ENCODE measurements around the gene RGMB.

Gene RGMB

GRCh38 chr5:98793223-98793622, 19.8 kb downstream of the RGMB start:
- no peak for TF ChIP-seq CTCF (IDR thresholded peaks at IDR 0.05; ENCODE audit: control insufficient read depth, insufficient read depth, low read depth, low read length, missing control alignments)
- no peak for DNase-seq (ENCODE audit: low read depth)
- H3K4me3 ChIP-seq (ENCODE audit: control insufficient read depth, low read depth, low read length) = no peak overlapping the region

DNA sequence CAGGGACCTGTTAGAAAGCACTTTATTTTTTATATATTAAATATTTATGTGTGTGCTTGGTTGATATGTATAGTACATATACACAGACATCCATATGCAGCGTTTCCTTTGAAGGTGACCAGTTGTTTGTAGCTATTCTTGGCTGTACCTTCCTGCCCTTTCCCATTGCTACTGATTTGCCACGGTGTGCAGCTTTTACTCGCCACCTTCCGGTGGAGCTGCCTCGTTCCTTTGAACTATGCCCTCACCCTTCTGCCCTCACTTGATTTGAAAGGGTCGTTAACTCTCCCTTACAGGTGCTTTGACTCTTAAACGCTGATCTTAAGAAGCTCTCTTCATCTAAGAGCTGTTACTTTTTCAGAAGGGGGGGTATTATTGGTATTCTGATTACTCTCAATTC, 20.5 kb downstream of the RGMB start:
- no peak for DNase-seq (ENCODE audit: low read depth)
- H3K4me3 ChIP-seq (ENCODE audit: control insufficient read depth, low read depth, low read length) = no peak overlapping the region
- TF ChIP-seq CTCF (IDR thresholded peaks at IDR 0.05; ENCODE audit: control insufficient read depth, insufficient read depth, low read depth, low read length, missing control alignments) = no peak

DNA sequence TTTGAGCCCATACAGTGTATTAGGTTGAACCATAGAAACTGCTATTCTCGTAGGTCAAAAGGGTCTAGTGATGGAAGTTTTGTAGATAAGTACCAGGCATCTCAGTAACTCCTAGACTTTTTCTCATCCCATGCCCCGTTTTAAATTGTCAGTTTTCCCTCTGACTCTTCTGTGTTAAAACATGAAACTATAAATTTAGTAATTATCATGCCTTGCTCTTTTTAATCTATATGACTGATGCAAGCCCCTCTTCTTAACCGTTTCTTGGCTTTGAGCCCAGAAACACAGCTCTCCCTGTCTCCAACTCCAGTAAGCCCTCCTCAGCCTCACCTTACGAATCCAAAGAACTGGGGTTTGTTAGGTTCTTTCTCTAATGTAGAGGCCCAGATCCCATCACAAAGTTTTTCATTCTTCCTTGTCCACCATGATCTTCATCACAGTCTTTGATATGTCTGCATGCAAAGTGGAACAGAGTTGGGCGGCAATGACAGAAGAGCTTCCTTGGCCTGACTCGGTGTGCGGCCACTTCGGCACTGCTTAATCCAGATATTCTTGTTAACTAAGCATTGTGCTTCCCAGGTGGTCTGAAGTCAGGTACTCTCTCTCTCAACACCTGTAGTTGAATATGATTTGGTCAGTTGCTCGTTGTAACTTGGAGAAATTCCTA, 21.1 kb downstream of the RGMB start:
- DNase-seq (ENCODE audit: low read depth) = no peak
- no peak overlapping the region for H3K4me3 ChIP-seq (ENCODE audit: control insufficient read depth, low read depth, low read length)
- TF ChIP-seq CTCF (IDR thresholded peaks at IDR 0.05; ENCODE audit: control insufficient read depth, insufficient read depth, low read depth, low read length, missing control alignments) = no peak

- H3K4me3 ChIP-seq (ENCODE audit: control insufficient read depth, low read depth, low read length) = no peak overlapping the region
- no peak for DNase-seq (ENCODE audit: low read depth)
- no peak for TF ChIP-seq CTCF (IDR thresholded peaks at IDR 0.05; ENCODE audit: control insufficient read depth, insufficient read depth, low read depth, low read length, missing control alignments)
Measured at GRCh38 chr5:98795243-98795642, 21.8 kb downstream of the RGMB start.

DNA sequence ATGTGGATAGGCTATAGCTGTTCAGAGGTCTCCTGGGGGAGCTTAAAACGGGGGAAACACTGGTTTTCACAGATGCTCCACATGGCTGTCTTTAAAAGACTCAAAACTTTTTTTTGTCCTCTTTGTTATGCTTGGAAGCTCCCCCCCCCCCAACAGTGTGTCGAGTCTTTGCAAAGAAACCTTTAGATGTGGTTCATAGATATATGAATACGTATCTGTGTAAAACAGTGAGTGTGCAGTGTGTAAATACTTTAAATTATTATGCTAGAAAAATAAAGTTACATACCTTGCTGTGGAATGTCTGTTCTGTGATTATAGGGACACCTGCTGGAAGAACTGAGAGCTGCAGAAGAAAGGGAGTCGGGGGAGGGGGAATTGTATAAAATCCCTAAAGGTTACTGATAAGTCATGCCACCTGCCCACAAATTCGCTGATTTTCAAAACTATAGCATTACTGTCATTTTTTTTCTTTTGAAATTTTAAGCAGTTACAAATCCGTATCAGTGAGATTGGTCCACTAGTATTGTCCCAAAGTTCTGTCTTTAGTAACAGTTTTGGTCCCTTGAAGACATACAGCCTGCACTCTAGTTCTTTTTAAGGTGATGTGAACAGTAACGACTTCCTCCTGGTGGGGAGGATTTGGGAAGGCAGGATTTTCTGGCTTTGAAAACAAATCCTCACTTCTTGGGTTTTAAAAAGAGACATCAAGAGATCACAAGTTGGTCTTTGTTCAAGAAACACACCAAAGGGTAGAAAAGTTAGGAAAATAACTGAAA, 22.9 kb downstream of the RGMB start:
- TF ChIP-seq CTCF (IDR thresholded peaks at IDR 0.05; ENCODE audit: control insufficient read depth, insufficient read depth, low read depth, low read length, missing control alignments) = peak; percentile 74

DNA sequence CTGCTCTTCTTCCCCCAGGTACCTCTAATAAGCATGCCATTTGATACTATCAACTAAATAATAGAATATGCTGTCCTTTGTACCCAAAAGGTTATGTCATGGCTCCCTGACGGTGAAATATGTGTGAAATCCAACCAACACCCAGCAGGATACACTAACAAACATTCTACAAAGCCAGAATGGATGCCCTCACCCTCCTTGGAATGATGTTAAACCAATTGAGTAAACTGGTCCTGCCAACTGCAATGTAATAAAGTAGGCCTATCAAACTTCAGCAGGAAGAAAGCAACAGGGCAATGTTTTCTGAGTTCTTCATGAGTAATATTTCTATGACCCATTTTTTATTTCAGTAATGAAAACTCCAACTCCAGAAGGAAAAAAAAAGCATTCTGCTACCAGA, 24.9 kb downstream of the RGMB start:
- H3K4me3 ChIP-seq (ENCODE audit: control insufficient read depth, low read depth, low read length) = no peak overlapping the region
- no peak for TF ChIP-seq CTCF (IDR thresholded peaks at IDR 0.05; ENCODE audit: control insufficient read depth, insufficient read depth, low read depth, low read length, missing control alignments)
- no peak for DNase-seq (ENCODE audit: low read depth)

More for the DNA sequence above, 22.9 kb downstream of the RGMB start:
- no peak for DNase-seq (ENCODE audit: low read depth)
- no peak overlapping the region for H3K4me3 ChIP-seq (ENCODE audit: control insufficient read depth, low read depth, low read length)
